Fibroblast of peridontal ligament (primary cell): ENCODE results near the gene SNRK.

Source experiments
- DNase-seq: peaks from one replicate; pipeline ENCODE4 v3.0.0-alpha.2; 2010; ENCODE audit errors: extremely low read depth

The SNRK gene, protein sequence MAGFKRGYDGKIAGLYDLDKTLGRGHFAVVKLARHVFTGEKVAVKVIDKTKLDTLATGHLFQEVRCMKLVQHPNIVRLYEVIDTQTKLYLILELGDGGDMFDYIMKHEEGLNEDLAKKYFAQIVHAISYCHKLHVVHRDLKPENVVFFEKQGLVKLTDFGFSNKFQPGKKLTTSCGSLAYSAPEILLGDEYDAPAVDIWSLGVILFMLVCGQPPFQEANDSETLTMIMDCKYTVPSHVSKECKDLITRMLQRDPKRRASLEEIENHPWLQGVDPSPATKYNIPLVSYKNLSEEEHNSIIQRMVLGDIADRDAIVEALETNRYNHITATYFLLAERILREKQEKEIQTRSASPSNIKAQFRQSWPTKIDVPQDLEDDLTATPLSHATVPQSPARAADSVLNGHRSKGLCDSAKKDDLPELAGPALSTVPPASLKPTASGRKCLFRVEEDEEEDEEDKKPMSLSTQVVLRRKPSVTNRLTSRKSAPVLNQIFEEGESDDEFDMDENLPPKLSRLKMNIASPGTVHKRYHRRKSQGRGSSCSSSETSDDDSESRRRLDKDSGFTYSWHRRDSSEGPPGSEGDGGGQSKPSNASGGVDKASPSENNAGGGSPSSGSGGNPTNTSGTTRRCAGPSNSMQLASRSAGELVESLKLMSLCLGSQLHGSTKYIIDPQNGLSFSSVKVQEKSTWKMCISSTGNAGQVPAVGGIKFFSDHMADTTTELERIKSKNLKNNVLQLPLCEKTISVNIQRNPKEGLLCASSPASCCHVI

DNA sequence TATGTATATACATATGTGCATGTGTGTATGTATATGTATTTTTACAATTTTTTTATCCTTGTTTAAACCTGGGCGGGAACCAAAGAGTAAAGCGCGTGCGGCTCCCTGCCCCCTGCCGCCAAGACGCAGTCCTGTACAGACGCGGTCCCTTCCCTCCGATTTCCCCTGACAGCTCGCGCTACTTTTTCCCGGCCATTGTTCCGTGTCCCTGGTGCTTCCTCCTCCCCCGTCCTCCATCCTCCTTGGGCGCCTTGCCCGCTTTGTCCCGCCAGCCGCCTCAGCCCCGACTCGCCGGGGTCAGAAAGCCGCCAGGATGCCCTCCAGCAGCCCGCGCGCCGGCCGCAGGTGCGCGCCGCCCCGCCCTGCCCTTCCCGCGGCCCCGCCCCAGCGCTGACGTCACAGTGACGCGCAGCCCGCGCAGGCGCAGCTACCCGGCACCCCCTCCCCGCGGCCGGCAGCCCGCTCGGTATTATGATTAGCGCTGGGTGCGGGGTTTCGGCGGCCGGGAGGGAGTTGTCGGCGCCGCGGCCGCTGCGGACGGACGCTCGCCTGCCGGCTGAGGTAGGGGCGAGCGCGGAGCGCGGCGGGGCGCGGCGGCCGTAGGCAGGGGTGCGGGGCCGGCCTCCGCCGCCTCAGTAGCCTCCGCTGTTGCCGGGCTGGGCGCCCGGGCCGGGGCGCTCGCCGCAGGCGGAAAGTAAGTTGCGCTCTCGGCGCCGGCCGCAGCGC, at the start of gene SNRK:
TSS of gene SNRK (plus strand) at position 426 of the 726 bp plus-strand sequence. CDS start 16,664 bp downstream, outside the sequence.
- DNase-seq, result peak; percentile 55

DNA sequence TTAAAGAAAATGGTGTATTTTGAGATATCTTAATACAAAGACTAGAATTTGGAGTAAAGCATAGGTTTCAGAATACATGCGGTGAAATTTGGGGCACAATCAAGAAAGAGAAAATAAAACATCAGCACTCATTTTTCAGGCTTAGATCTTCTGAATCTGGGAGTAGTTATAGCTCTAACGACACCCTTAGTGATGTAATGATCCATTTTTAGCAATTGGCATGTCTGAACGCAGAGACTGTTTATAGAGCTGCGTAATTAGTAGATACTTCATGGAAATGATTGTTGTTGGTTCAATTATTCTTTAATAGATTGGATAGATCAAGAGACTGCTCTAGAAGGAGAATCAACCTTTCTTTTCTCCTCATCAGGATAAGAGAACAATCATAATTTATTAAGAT, 47.5 kb upstream of the SNRK start:
- peak; percentile 7 for DNase-seq

DNA sequence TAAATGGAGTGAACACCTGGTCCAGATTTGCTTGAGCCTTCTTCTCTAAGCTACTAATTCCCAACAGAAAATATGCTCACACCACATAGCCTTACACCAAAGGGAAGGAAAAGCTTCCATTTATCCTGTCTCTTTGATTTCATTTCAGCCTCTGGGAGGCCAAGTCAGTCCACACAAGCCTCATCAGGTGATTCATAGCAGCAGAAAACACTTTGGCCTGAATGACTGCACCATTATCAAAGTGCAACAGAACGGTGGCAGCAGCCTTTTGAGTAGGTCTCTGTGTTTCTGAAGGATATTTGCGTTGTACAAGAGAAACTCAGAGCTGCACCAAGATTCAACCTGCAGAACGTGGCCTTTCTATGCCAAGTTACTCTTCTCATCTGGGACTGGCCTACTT, 46.6 kb upstream of the SNRK start:
- no peak for DNase-seq

DNA sequence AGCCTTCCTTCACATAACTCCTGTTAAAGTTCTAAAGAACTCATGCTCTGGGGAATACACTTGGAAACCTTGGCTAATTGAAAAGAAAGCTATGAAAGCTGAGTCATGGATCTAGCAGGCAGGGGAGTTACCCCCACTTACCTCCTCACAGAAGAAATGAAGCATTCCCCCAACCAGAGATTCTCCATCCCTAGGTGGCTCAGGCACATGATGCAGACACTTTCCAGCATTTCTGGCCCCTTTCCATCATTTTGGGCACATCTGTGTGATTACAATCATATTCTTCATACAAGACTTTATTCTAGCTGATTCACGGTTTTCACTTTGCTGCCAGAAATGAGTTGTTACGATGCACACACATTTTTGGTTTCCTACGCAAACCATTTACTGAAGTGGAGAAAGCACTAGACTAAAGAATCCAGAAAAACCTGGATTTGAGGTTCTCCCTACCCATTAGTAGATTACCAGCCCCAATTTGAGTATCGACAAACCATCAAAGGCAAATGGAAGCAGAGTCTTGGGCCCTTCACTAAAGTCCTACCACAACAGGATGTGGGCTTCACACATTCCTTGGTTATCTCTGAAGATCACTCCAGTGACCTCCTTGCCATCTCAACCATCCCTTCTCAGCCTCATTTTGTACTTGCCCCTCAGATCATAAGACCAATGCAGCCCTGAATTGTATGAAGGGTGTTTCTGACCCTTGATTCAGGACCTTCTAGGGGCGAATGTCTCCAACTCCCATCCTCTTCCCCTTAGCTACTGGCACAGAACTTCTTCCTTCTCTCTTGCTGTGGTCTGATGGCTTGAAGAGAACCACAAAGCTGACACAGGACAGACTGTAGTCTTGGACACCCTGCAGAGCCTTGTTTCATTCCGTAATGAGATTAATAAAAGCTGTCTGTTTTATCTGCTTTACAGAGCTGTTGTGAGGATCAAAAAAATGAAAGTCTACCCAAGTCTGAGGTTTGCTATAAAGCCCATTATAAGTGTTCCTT, 42.5 kb upstream of the SNRK start:
- peak; percentile 2 for DNase-seq

DNA sequence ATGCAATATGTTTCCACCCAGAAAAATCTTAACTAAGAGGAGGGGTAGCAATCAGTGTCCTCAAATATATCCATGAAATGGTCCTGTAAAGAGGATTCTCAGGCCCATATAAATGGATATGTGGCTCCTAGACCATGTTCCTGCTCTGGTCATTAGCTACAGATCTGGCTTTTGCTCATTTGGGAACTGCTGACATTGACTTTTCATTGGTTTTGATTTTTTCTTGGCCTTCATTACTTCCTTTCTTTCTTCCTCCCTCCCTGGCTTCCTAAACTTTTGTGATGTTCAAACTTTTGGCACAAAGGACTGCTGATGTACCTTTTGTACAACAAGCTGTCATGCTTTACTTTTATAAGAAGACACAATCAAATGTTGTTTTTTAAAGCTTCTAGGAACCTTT, 41.6 kb upstream of the SNRK start:
- no peak for DNase-seq

DNA sequence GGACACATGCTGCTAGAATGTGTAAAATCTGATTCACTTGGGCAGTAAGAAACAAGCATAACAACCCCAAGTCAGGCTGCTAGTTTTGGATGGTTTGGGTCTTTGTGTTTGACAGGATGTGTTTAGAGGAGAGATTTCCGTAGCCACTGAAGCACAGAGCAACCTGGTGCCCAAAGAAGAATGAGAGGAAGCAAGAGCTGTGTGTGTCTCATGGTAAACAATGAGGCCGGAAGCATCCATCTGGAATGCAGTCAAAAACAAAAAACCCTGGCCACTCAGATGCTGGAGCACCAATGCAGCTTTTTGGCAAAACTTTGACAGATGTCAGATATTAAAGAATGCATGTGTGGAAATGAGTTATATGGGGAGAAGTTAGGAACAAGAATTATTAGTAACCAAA, 39.4 kb upstream of the SNRK start:
- DNase-seq, result no peak

DNA sequence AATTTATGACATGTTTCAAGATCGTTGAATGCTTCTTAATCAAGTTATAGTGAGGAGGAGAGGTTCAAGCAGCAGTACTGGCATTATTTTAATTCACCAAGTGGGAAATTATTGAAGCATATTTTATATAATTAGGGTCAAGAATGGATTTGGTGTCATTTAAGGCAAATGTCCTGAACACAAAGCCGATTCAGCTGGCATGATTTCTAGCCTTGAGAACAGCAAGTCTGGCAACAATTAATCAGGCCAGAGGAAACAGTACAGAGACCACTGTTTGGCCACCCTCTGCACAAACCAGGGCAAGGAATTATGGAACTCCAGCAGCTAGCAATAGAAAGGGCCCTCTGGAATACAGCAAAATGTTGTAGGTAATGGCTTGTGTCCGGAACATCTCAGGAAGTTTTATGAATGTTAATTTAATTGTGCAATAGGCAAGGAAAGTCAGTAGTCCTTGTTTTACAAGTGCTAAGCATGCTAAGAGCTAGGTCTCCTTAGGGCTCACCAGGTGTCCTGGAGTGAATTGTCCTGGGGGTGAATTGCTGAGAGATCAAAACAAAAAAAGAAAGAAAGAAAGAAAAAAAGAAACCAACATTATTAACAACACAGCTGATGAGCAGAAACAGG, 38.7 kb upstream of the SNRK start:
- DNase-seq, result no peak

DNA sequence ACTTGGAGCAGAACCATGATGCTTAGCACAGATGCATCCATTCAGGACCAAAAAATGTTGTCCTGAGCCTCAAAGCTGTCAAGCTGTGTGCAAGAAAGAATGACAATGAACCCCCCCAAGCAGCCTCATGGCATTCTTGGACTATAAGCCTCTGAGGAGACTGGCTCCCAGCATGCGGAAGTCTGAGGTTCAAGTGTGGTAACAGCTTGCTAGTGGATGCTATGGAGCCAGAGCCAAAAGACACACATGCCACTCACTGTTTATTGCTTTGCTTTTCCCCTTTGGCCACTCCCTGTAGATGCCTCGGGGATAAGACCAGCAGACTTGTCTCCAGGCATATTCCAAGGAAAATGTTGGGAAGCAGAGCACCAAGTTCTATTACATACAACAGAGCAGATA, 38.2 kb upstream of the SNRK start:
- no peak for DNase-seq

DNA sequence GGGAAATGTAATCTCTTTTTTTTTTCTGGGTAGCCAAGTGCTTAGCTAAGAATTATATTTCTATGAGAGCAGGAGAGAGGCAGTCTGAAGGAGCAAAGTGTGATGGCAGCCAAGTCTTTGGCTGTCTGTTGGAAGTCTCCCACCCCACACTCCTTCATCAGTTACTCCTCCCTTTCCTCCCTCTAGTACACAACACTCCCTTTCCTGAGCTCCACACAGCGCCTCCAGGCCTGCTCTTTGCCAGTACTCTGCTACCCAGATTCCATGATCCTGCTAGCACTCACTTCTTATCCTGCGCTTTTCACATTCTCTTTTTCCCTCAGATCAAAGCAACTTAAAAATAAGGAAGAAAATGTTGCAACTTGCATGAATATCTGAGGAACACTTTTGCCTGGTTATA, 37.4 kb upstream of the SNRK start:
- no peak for DNase-seq

DNA sequence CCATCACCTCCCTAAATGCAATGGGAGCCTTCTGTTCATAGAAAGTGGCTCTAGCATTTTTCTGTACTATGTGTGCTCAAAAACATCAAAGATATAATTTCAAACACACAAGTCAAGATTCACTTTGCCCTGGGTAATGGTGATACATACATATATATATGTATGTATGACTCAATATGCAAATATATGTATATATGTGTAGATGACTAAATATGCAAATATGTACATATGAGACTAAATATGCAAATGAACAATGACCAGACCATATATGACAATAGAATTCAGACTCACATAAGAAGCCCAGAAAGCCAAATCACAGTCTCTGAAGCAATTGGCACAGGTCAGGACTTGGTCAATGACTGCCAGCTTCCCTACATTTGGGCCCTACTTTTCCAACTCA, 36.9 kb upstream of the SNRK start:
- DNase-seq, result no peak

DNA sequence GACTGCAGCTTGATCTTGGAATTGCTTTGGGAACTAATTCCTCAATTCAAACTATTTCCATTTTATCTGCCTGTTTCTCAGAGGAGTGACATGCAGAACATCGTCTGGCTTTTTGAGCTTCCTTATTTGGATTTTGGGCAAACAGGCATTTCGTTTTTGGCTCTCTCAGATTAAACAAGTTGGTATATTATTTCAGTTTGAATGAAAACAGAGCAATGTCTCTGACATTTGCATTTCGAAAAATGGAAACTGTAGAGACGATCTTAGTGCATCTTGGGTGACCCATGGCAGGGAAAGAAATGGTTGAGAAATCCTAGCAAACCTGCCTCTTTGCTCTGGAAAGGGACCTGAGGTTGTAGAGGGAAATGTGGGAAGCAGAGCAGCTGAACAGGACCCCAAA, 33.0 kb upstream of the SNRK start:
- DNase-seq, result no peak

DNA sequence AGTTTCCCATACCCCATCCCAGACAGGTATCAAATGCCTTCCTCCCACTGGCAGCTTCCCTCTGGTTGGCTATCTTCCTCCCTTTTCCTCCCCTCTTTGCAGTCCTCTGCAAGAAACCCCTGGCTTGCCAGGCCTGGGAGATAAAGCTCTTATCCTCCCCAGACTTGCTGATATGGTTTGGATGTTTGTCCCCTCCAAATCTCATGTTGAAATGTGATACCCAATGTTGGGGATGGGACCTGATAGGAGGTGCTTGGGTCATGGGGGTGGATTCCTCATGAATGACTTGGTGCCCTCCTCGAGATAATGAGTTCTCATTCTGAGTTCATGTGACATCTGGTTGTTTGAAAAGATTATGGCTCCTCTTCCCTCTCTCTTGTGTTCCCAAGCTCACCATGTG, 32.2 kb upstream of the SNRK start:
- no peak for DNase-seq

DNA sequence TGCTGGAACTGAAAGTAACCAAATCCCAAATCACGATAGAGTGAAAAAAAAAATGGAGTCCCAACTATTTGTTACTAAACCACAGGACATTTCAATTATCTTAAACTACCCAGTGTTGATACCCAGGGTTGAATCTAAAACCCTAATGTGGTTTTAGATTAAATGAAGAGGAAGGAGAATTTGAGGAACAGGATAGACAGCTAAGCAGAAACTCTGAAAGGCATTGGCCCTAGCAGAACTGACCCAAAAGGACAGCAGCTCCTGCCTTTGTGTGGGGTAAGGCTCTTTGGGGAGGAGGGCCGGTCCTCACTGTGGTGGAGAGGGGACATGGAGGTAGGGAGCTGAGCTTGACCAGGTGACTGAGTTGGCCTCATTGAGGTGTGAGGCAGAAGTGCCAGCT, 30.7 kb upstream of the SNRK start:
- no peak for DNase-seq

DNA sequence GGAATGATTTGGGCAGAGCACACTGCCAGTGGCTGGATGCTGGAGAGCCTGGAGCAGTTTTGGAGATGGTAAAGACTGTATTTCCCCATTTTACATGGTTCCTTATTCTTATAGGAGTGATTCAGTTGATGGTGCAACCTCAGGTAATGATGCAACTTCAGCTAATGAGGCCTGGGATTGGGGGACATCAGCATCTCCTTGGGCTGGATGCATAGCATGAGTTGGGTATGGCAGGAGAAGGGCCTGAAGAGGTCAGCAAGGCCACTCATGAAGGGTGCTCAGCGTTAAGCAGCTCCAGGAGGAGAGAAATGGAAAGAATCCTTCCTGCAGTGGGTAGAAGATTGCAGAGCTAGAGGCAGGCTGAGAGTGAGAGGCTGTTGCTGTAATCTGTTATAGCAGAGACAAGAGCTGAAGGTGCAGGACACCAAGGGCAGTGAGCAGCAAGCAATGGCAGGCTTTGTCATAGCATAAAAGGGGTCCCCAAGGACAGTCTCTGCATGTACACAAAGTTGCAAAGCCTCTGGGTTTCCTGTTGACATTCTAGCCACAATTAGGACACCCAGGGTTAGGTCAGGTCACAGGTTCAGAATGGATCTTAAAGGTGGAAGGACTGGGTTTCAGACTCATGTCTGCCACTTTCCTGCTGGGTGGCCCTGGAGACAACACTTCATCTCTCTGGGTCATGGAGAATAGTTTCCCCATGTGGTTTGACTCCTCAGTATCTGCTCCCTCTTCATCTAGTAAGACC, 29.5 kb upstream of the SNRK start:
- no peak for DNase-seq

DNA sequence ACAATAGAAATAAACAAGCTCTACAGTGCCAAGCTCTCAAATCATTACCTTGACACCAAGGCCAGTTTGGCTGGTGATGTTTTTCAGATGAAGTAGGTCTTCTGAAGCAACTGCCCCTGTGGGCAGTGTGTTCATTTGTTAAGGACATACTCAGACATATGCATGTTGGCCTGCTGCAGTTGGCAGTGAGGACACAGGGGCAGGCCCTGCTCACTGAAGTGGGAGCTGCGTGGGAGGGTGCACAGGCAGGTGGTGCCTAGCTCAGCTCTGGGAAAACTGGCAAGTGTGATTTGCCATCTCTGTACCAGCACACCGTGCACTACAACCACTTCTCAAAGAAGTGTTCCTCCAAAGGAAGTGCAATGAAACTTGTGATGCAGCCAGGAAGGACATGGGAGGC, 28.5 kb upstream of the SNRK start:
- no peak for DNase-seq

DNA sequence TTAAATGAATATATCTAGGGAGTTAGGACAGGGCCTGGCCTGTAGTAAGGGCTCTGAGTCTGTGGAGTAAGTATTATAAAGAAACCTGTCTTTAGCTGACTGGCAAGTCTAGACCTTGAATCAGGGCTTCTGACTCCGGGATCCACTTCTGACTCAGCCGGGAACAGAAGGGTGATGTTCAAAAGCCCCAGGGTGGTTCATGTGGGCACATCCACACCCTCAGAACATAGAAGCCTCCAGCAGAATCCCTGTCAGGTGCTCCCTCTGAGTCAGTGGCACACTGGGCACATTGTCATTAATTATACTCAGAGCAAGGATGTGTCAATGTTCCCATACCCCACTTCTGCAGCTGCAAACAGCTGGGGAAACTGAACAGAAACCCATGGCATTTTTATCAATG, 26.7 kb upstream of the SNRK start:
- no peak for DNase-seq

DNA sequence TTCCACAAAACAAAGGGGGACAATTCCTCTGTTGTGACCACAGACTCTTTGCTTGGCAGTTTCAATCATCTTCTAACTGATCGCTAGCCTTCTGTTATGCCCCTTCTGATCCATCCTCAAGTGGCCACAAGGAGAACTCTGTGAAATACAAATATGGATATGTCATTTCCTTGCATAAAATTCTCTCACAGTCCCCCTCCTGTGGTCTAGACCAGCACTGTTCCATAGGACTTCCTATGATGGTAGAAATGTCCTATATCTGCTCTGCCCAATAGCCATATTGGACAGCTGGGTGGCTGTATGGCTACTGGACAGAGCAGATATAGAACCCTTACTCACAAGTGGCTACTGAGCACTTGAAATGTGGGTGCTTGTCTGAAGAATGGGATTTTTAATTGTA, 25.9 kb upstream of the SNRK start:
- no peak for DNase-seq

DNA sequence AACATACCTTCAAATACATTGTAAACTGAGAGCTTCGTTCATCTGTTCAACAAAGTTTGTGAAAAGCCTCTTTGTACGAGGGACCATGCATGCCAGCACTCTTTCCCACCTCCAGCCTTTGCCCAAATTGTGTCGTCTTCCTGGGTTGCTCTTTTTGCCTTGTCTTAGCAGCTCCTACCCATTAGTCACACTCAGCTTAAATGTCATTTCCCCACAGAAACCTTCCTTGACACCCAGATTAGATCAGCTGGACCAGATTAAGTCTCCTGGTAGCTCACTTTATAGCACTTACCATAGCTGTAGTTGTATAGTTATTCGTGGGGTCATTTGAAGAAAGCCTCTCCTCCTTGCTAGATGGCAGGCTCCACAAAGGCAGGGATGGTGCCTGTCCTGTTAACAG, 24.1 kb upstream of the SNRK start:
- DNase-seq, result no peak

DNA sequence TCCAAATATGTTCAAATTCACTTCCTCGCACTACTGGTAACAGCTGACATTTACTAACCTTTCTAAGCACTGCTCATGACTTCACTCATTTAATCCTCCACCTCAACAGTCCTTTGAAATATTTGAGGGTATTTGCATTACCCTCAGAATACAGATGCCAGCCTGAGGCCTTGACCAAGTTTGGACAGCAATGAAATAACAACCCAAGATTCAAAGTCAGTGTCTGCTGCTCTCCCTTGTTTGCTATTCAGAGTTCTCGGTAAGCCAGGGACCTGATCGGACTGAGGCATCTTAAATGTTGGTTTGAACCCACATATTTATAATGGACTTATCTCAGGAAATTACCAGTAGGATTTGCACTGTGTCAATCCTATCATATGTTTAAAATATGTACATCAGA, 19.9 kb upstream of the SNRK start:
- no peak for DNase-seq

DNA sequence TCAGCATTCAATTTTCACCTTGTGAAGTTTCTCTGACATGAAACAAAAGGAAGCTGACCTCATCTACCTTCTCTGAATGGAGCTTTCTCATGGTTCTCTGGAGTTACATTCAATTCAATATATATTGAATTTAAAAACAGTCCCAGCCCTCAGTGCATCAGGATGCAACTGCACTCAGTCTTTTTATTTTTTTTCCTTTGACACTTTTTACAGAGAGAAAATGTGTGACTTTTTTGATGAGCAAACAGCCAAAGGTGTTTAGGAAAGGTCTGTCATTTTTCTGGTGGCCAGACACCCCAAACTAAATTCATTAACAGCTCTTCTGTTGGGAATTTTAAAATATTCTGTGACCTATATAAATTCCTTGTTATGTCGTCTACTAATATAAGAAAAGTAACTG, 19.3 kb upstream of the SNRK start:
- DNase-seq, result no peak
